ENCODE results near the gene TGM2. TPM values are rescaled to one million over a fixed set of nuclear protein-coding genes. Genes with fewer than 3 reads are reported as not detected.

The TGM2 gene
- total RNA-seq, 1 experiment from 2014 or later = 178 TPM

DNA sequence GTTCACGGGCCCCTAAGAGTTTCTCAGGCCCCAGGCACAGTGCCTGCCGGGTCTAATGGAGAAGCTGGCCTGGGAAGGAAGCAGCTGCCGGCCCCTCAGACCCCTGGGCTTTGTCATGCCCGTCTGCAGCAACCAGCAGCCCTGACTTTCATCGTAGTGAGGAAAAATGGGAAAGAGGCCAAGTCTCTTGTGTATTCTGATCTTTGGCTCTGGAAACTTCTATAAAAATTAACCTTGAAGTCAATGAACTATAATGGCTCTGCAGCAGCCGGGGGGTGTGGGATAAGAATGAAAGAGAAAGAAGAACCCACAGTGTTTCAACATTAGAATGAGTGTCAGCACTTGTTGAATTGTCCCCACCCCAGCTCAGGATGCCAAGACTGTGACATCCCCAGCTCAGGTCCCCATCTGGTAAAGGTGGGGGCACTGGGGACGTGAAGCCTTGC is 12.9 kb downstream of the TGM2 start:
- in situ Hi-C loops (cut with HindIII; ENCODE audit: low pct_unique_long_range_greater_than_20kb, low sequenced_read_pairs) = no loop called here
- DNase-seq (ENCODE audit: low read depth) = peak; percentile 97

GRCh38 chr20:38151455-38151854 is 13.6 kb downstream of the TGM2 start:
- in situ Hi-C loops (cut with HindIII; ENCODE audit: low pct_unique_long_range_greater_than_20kb, low sequenced_read_pairs) = no loop called here
- no peak for DNase-seq (ENCODE audit: low read depth)

GRCh38 chr20:38150335-38151170 is 14.5 kb downstream of the TGM2 start:
- in situ Hi-C loops (cut with HindIII; ENCODE audit: low pct_unique_long_range_greater_than_20kb, low sequenced_read_pairs) = no loop called here
- DNase-seq (ENCODE audit: low read depth) = no peak

DNA sequence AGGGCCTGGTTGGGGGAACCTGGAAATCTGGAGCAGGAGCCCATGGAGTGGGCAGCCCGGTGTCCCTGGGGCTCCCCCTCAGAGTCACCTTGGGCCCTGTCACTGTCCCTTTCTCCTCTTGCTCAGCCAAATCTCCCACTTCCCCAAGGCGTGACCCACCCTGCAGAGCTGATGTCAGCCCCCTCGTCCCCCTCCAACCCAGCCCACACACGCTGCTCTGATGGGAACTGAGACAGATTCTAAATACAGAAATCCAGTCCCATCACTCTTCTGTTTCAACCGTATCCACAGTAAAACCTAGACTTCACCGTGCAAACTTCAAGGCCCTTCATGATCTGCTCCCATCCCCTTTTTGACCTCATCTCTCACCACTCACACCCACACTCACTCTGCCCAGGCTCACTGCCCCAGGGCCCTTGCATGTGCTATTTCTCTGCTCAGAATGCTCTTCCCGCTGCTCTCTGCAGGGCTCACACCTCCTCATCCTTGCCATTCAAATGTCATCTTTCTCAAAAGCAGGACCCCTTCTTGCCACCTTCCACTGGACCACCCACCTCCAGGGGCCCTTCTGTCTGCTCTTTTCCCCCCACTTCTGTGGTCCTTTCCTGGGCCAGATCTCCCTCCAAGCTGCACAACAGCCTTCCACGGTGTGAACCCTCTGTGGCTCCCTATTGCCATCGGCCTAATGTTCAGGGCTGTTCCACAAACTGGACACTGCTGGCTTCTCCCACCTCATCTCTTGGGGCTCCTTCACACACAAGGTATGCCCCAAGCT is 16.6 kb downstream of the TGM2 start:
- in situ Hi-C loops (cut with HindIII; ENCODE audit: low pct_unique_long_range_greater_than_20kb, low sequenced_read_pairs) = no loop called here
- DNase-seq (ENCODE audit: low read depth) = no peak

- in situ Hi-C loops (cut with HindIII; ENCODE audit: low pct_unique_long_range_greater_than_20kb, low sequenced_read_pairs) = no loop called here
- DNase-seq (ENCODE audit: low read depth) = no peak
Observed at GRCh38 chr20:38147751-38148150, 17.3 kb downstream of the TGM2 start.

- no peak for DNase-seq (ENCODE audit: low read depth)
- in situ Hi-C loops (cut with HindIII; ENCODE audit: low pct_unique_long_range_greater_than_20kb, low sequenced_read_pairs) = no loop called here
Observed at GRCh38 chr20:38147163-38147562, 17.9 kb downstream of the TGM2 start.

GRCh38 chr20:38146628-38147027 is 18.4 kb downstream of the TGM2 start:
- in situ Hi-C loops (cut with HindIII; ENCODE audit: low pct_unique_long_range_greater_than_20kb, low sequenced_read_pairs) = no loop called here
- peak; percentile 57 for DNase-seq (ENCODE audit: low read depth)

DNA sequence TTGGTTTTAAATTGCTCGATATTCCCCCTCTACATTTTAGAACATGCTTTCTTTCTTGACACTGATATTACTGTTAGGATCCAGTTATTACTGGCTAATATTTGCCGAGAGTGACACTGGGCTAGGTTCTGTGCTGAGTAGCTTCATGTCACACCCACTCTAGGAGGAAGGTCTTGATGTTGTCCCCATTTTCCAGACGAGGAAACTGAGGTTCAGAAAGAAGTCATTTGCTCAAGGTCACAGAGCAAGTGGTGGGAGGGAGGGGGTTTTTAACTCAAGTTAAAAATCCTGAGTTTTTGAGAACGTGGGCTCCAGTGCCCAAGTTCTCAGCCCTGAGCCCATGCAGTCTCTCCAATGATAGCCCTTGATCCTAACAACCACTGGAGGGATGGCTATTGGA is 18.9 kb downstream of the TGM2 start:
- in situ Hi-C loops (cut with HindIII; ENCODE audit: low pct_unique_long_range_greater_than_20kb, low sequenced_read_pairs) = no loop called here

DNA sequence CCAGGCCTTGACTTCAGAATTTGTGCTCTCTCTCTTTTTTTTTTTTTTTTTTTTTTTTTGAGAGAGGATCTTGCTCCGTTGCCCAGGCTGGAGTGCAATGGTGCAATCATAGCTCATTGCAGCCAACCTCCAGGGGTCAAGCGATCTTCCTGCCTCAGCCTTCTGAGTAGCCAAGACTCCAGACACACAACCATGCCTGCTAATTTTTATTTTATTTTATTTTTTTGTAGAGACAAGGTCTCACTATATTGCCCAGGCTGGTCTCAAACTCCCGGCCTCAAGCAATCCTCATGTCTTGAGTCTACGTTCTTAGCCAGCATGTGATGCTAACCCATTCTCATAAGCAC is 19.4 kb downstream of the TGM2 start:
- no peak for DNase-seq (ENCODE audit: low read depth)
- in situ Hi-C loops (cut with HindIII; ENCODE audit: low pct_unique_long_range_greater_than_20kb, low sequenced_read_pairs) = no loop called here

More for the DNA sequence above, 18.9 kb downstream of the TGM2 start:
- DNase-seq (ENCODE audit: low read depth) = no peak

- in situ Hi-C loops (cut with HindIII; ENCODE audit: low pct_unique_long_range_greater_than_20kb, low sequenced_read_pairs) = no loop called here
- DNase-seq (ENCODE audit: low read depth) = peak; percentile 72
Observed at GRCh38 chr20:38144974-38145728, 19.9 kb downstream of the TGM2 start.

- no peak for DNase-seq (ENCODE audit: low read depth)
- in situ Hi-C loops (cut with HindIII; ENCODE audit: low pct_unique_long_range_greater_than_20kb, low sequenced_read_pairs) = no loop called here
Observed at GRCh38 chr20:38144598-38144973, 20.5 kb downstream of the TGM2 start.

- DNase-seq (ENCODE audit: low read depth) = peak; percentile 96
Observed at GRCh38 chr20:38143646-38144554, 21.2 kb downstream of the TGM2 start.

GRCh38 chr20:38143238-38143645 is 21.8 kb downstream of the TGM2 start:
- peak; percentile 90 for DNase-seq (ENCODE audit: low read depth)
- in situ Hi-C loops (cut with HindIII; ENCODE audit: low pct_unique_long_range_greater_than_20kb, low sequenced_read_pairs) = no loop called here

More at GRCh38 chr20:38143646-38144554, 21.2 kb downstream of the TGM2 start:
- in situ Hi-C loops (cut with HindIII; ENCODE audit: low pct_unique_long_range_greater_than_20kb, low sequenced_read_pairs) = no loop called here

DNA sequence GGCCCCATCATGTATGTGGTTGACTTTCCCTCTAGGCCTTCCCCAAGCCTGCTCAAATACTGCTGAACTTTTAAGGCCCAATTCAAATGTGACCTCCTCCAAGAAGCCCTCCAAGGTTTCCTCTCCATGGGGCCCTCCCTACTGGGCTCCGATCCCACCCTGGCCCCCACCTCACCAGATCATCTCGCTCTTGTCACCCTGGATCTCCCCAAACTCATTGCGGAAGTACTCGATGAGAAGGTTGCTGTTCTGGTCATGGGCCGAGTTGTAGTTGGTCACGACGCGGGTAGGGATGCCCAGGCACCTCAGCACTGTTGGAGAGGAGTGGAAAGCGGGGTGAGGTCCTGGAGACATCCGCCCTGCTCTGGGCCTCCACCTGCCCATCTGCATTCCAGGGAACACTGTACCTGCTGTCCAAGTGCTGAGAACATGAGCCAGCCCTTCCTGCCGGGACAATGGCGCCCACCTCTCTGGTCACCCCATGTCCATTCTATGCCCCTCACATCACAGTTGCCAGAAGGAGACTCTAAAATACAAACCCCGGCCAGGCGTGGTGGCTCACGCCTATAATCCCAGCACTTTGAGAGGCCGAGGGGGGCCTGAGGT is 23.1 kb downstream of the TGM2 start:
- in situ Hi-C loops (cut with HindIII; ENCODE audit: low pct_unique_long_range_greater_than_20kb, low sequenced_read_pairs) = no loop called here
- no peak for DNase-seq (ENCODE audit: low read depth)

DNA sequence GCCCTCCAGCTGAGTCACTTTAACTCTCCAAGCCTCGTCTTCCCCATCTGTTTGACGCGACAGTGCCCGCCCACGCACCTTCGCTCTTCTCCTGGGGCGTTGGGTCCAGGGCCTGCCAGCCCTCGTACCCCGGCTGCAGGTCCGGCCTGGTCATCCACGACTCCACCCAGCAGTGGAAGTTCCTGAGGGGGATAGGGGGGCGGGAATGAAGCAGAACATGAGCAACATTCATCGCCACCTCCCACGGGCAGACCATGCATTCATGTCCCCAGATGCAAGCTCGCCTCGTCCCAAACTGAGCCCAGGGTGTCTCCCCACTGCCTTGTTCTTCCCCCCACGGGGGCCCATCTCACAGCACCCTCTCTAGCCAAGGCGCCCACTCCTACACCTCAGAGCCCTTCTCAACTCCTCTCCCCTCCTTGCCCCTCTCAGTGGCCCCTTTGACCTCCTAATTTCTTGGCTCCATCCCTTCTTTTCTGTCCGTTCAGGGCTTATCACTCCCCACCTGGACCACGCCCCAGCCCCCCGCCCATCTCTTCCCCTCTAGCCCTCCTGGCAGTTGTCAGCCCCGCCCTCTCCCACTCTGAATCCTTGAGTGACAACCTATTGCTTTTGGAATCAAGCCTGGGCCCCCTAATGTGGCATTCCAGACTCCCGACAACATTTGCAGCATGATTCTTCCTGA is 23.7 kb downstream of the TGM2 start:
- in situ Hi-C loops (cut with HindIII; ENCODE audit: low pct_unique_long_range_greater_than_20kb, low sequenced_read_pairs) = no loop called here
- no peak for DNase-seq (ENCODE audit: low read depth)

DNA sequence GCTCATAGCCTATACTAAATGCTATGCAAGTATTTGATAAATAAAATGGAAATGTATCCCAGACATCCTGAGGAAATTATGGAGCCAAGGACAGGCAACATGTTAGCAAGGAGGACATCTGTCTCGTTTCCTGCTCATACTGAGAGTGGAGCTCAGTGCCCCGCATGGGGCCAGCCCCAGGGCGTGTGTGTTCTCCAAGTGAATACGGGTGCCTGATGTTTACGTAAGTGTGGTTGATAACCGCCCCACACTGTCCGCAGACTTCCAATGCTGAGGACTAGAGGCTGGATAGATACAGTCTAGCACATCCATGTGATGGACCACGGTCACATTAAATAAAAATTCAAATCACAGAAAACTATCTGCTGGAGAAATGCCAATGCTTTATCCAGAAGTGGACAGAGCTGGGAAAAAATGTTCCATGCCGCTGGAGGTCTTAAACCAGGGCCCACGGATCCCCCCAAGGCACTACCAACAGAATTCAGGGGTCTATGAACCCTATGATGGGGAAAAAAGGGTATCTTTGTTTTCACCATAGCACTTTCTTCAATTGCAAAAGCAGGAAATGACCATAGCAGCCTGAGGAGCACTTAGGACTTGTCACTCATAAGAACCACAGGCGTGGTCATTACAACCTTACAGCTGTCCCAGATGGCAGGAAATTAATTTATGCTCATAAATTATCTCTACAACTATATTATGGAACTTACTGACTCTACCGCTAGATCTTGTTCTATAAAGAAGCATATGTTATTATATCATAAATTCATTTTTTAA is 24.9 kb downstream of the TGM2 start:
- in situ Hi-C loops (cut with HindIII; ENCODE audit: low pct_unique_long_range_greater_than_20kb, low sequenced_read_pairs) = no loop called here
- no peak for DNase-seq (ENCODE audit: low read depth)
